DOHH2 (cell line): ENCODE measurements around the gene TPM1.

Source experiments
- H3F3A ChIP-seq: fragments of 200-600 bp; sonication (generic), shearing (Covaris generic); 2 replicates; pipeline ENCODE4 v1.6.0; 2016; ENCODE audit warnings: antibody characterized with exemption, mild to moderate bottlenecking; ENCODE audit not compliant: control insufficient read depth, insufficient read depth
- H3K27ac ChIP-seq: fragments of 200-600 bp; sonication (generic); 2 replicates; pipeline ENCODE4 v1.5.1; 2014; ENCODE audit warnings: low read depth, mild to moderate bottlenecking, low read length, moderate library complexity
- H3K27me3 ChIP-seq: fragments of 200-600 bp; sonication (generic); 2 replicates; pipeline ENCODE4 v1.6.1; 2014; ENCODE audit warnings: mild to moderate bottlenecking, low read length, mixed read lengths; ENCODE audit not compliant: control insufficient read depth
- H3K36me3 ChIP-seq: fragments of 200-600 bp; sonication (generic); 2 replicates; pipeline ENCODE4 v1.6.1; 2014; ENCODE audit warnings: mild to moderate bottlenecking, low read length, moderate library complexity, mixed read lengths; ENCODE audit not compliant: control insufficient read depth
- H3K4me1 ChIP-seq: fragments of 200-600 bp; sonication (generic); 2 replicates; pipeline ENCODE4 v1.6.1; 2014; ENCODE audit warnings: mild to moderate bottlenecking, low read length, mixed read lengths; ENCODE audit not compliant: control insufficient read depth
- H3K4me2 ChIP-seq: fragments of 200-600 bp; sonication (generic); 2 replicates; pipeline ENCODE4 v1.6.0; 2014; ENCODE audit warnings: mild to moderate bottlenecking, low read length, moderate library complexity
- H3K4me3 ChIP-seq: fragments of 200-600 bp; sonication (generic); 2 replicates; pipeline ENCODE4 v1.5.1; 2014; ENCODE audit warnings: mild to moderate bottlenecking, low read length, mixed read lengths
- H3K79me2 ChIP-seq: fragments of 200-600 bp; sonication (generic); 2 replicates; pipeline ENCODE4 v1.6.1; 2014; ENCODE audit warnings: mild to moderate bottlenecking, low read length, mixed read lengths; ENCODE audit not compliant: control insufficient read depth
- H3K9me2 ChIP-seq: fragments of 200-600 bp; sonication (generic); replicated peaks from 2 replicates; pipeline ENCODE4 v1.6.1; 2014; ENCODE audit warnings: mild to moderate bottlenecking, low read length, mixed read lengths; ENCODE audit not compliant: control insufficient read depth
- H3K9me3 ChIP-seq: fragments of 200-600 bp; sonication (generic); 2 replicates; pipeline ENCODE4 v1.6.1; 2014; ENCODE audit warnings: antibody characterized with exemption, low read length, mixed read lengths; ENCODE audit not compliant: control insufficient read depth, insufficient read depth
- H4K20me1 ChIP-seq: fragments of 200-600 bp; sonication (generic); 2 replicates; pipeline ENCODE4 v1.6.0; 2014; ENCODE audit warnings: low read depth, mild to moderate bottlenecking, antibody characterized with exemption, low read length, moderate library complexity; ENCODE audit not compliant: control insufficient read depth, insufficient read depth
- CTCF ChIP-seq: fragments of 200-600 bp; sonication (generic); IDR thresholded peaks from one replicate; pipeline ENCODE4 v1.5.1; 2014; ENCODE audit warnings: antibody characterized with exemption, mild to moderate bottlenecking, low read depth, low read length; ENCODE audit not compliant: poor library complexity, severe bottlenecking
- EZH2phosphoT487 ChIP-seq: fragments of 200-600 bp; sonication (generic); IDR thresholded peaks from 2 replicates; pipeline ENCODE4 v1.6.1; 2017; ENCODE audit warnings: borderline replicate concordance, mild to moderate bottlenecking, antibody characterized with exemption, low read length, moderate library complexity, mixed read lengths

Gene TPM1

GRCh38 chr15:63041402-63041973 lies 1.1 kb upstream of the TPM1 start:
- Histone ChIP-seq H3K9me2 (no peaks in the 10 kb centered on the region), H3K9me3 (no peaks in the 10 kb centered on the region), H3F3A (no peaks in the 10 kb centered on the region), H3K27me3 (peaks cover 74% of the 10 kb centered on the region), H3K79me2 (no peaks in the 10 kb centered on the region), H3K36me3 (no peaks in the 10 kb centered on the region), H3K27ac (no peak overlapping the region), H3K4me1 (no peaks in the 10 kb centered on the region), H3K4me2 (no peak overlapping the region), H4K20me1 (no peaks in the 10 kb centered on the region), H3K4me3 (no peak overlapping the region)
- no peak for TF ChIP-seq CTCF
- no peak for TF ChIP-seq EZH2phosphoT487

- H3K36me3 ChIP-seq, result no peaks in the 10 kb centered on the region
- peaks cover 83% of the 10 kb centered on the region for H3K27me3 ChIP-seq
- H3K79me2 ChIP-seq, result no peaks in the 10 kb centered on the region
- H3K4me1 ChIP-seq, result peaks cover 5% of the 10 kb centered on the region
- H3F3A ChIP-seq, result no peaks in the 10 kb centered on the region
- H3K9me2 ChIP-seq, result no peaks in the 10 kb centered on the region
- H3K27ac ChIP-seq, result no peak overlapping the region
- no peak overlapping the region for H3K4me3 ChIP-seq
- no peaks in the 10 kb centered on the region for H3K9me3 ChIP-seq
- H4K20me1 ChIP-seq, result no peaks in the 10 kb centered on the region
- no peak overlapping the region for H3K4me2 ChIP-seq
- TF ChIP-seq CTCF (no peak), EZH2phosphoT487 (no peak)
Observed at GRCh38 chr15:63042877-63043334, 359 bp downstream of the TPM1 start.

GRCh38 chr15:63043335-63044076 lies 959 bp downstream of the TPM1 start:
- Histone ChIP-seq H3K4me1 (peaks cover 5% of the 10 kb centered on the region), H3K9me3 (no peaks in the 10 kb centered on the region), H3K4me2 (no peak overlapping the region), H3K4me3 (no peak overlapping the region), H3K9me2 (no peaks in the 10 kb centered on the region), H3K79me2 (no peaks in the 10 kb centered on the region), H3K27ac (no peak overlapping the region), H3K27me3 (peaks cover 78% of the 10 kb centered on the region), H3F3A (no peaks in the 10 kb centered on the region), H3K36me3 (no peaks in the 10 kb centered on the region), H4K20me1 (no peaks in the 10 kb centered on the region)
- TF ChIP-seq EZH2phosphoT487 (no peak), CTCF (no peak)
